AG09309 (cell line): Measurements from ENCODE around the gene DOC2A.

Source experiments
- DNase-seq: peaks from one replicate; pipeline ENCODE4 v3.0.0-alpha.2; 2010; ENCODE audit warnings: low read depth
- H3K4me3 ChIP-seq: 2 replicates; pipeline ENCODE4 v1.5.1; 2011; ENCODE audit warnings: mild to moderate bottlenecking, low read depth, low read length, moderate library complexity; ENCODE audit not compliant: control insufficient read depth
- TF ChIP-seq, protein P1 (sequence below): IDR thresholded peaks from 2 replicates; pipeline ENCODE4 v1.5.1; 2011; ENCODE audit warnings: mild to moderate bottlenecking, low read depth, low read length, inconsistent platforms; ENCODE audit not compliant: insufficient read depth, control insufficient read depth; ENCODE audit errors: missing control alignments

Gene DOC2A

DNA sequence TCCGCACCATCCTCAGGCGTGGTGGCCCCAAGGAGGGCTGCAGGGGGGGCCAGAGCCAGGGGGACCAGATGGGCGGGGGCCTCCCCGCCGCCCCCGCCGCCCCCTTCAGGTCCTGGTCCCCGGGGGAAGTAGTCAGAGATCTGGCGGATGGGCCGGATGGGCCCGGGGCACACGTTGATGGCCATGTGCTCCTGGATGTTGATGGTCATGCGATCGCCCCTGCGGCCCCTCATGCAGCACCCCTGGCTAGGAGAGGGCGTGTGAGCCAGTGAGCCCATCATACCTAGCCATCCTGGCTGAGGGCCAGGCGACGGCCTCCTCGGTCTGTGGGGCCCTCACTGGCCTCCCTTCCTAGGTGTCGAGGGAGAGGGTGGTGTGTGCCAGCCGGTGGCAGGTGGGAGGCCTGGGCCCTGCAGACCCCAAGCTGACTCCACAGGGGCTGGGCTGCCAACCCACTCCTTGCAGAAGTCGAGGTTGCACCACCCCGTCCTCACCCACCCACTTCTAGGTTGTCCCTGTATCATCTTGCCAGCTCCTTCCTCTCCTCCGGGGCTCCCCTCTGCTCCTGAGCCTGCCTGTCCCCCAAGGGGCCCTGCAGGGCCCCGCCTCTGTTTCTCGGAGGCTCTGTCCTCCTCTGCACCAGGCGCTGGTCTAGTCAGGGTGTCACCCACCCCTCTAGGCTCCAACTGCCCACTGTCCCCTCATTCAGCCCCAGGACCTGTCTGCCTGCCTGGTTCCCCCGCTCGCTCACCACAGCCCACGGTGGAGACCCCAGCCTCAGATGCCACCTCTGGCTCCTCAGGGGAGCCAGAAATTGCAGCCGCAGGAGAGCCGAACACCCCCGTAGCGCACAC is 610 bp downstream of the DOC2A start:
- peak overlapping the region; percentile 14 for H3K4me3 ChIP-seq
- TF ChIP-seq, protein P1, sequence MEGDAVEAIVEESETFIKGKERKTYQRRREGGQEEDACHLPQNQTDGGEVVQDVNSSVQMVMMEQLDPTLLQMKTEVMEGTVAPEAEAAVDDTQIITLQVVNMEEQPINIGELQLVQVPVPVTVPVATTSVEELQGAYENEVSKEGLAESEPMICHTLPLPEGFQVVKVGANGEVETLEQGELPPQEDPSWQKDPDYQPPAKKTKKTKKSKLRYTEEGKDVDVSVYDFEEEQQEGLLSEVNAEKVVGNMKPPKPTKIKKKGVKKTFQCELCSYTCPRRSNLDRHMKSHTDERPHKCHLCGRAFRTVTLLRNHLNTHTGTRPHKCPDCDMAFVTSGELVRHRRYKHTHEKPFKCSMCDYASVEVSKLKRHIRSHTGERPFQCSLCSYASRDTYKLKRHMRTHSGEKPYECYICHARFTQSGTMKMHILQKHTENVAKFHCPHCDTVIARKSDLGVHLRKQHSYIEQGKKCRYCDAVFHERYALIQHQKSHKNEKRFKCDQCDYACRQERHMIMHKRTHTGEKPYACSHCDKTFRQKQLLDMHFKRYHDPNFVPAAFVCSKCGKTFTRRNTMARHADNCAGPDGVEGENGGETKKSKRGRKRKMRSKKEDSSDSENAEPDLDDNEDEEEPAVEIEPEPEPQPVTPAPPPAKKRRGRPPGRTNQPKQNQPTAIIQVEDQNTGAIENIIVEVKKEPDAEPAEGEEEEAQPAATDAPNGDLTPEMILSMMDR = no peak
- no peak for DNase-seq

DNA sequence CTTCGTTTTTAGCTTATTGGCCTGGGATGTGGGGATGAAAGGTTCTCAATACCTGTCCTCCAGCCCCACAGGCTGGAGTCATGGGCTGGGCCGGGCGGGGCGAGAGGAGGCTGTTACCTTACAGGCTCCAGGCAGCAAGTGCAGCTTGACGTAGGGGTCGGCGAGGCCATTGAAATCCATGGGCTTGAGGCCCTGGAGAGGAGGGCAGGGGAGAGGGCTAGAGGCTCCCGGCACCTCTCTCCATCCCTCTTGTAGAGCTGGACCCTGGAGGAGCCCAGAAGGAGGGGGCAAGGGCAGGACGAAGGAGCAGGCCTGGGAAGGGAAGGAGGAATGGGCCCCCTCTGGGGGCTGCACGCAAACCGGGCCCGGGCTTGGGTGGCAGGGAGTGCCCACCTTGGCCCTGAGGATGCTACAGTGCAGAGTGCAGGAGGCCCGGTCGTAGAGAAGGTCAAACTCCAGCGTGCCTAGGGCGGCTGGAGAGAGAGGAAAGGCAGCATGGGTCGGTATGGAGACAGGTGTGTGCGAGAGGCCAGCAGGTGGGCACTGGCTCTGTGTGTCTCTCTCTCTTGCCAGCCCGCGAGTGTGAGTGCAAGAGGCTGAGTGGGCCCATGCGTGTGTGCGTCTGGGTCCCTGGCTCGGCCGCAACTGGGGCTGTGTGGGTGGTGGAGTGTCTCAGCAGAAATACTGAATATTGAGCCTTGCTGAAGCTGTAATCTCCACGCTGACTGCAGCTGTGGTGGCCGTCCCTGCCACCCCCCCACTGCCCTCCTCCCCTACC is 1.6 kb downstream of the DOC2A start:
- TF ChIP-seq, protein P1 = no peak
- DNase-seq = no peak
- no peak overlapping the region for H3K4me3 ChIP-seq

DNA sequence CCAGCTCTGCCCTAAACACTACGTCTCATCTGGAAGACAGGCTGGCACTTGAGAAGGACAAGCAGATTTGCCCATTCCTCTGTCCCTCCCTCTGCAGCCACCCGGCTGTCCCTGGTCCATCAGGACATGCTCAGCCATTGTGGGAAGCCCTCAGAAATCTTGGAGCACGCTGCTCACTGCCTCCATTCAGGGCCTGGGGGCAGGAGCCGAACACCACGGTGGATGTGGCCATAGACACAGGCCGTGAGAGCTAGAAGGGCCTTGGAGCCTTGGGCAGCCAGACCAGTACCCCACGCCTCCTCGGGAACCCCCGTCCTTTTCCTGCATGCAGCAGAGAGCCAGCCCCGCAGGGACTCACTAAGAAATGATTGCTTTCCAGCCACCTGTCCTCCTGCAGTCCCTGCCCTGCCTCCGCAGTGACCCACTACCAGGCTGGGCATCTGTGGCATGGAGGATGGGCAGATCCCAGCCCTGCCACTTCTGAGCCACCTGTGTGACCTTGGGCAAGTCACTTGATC is 3.4 kb downstream of the DOC2A start:
- DNase-seq = no peak
- TF ChIP-seq, protein P1 = no peak
- no peak overlapping the region for H3K4me3 ChIP-seq

DNA sequence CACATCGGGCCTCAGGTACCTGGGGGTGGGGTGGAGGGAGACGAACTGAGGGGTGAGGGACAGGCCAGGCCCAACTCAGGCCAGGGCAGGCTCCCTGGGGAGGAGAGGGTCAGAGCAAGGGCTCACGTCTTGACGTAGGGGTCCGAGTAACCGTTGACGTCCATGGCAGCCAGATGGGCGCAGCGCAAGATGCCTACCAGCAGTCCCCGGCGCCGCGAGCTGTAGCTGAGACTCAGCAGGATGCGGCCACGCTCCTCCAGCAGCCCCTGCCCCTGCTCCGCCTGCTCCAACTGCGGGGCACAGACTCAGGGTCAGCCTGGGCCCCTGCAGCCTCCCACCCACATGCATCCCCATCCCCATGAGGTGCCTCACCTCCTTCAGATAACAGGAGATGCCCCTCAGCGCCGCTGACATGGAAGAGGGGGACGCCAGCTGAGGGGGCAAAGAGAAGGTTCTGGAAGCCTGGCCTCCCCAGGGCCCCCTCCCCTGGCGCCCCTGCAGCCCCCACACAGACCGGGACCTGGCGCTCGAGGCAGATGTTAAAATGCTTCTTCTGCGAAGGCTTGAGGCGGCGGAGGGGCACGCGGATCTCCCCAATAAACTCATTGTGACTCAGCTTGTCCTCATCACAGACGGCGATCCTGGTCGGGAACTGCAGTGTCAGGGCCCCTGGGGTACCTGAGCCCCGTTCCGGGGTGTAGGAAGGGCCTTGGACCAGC is 4.0 kb downstream of the DOC2A start:
- DNase-seq = no peak
- TF ChIP-seq, protein P1 = no peak
- H3K4me3 ChIP-seq = no peak overlapping the region

DNA sequence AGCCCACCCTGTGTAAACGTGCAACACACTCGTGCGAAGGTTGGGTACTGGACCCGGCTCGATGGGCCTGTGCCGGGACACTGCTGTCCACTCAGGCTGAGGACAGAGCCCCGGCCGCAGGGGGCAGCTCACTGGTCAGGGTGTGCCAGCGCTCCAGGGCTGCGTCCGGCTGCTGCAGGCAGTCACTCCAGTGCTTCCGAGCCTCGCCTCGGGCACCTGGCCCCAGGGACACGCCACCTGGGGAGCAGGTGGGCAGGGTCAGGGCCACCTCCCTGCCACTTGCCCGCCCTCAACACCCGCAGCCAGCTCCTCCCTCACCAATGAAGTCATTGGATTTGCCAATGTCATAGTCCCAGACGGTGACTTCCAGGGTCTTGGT is 4.7 kb downstream of the DOC2A start:
- H3K4me3 ChIP-seq = no peak overlapping the region
- TF ChIP-seq, protein P1 = no peak
- no peak for DNase-seq
